PC-9 (cell line): ENCODE measurements around the gene TBC1D2B. TPM values are rescaled to one million over a fixed set of nuclear protein-coding genes. Genes with fewer than 3 reads are reported as not detected.

Experiments
- BruUV-seq: library from RNA; stranded (reverse); fragments of 400-500 nt; replicated peaks from 2 replicates; lab custom pipeline; 2021; lab: Mats Ljungman, UMichigan
- CTCF ChIA-PET: fragments of 300-600 bp; sonication (Branson Sonifier 250); formaldehyde crosslinking; loops from one replicate; lab custom pipeline; 2022; ENCODE audit warnings: antibody characterized with exemption; lab: Charles Lee
- POLR2A ChIA-PET: fragments of 300-600 bp; sonication (Branson Sonifier 250); formaldehyde crosslinking; loops from one replicate; lab custom pipeline; 2022; ENCODE audit warnings: antibody characterized with exemption; ENCODE audit not compliant: unreplicated experiment; lab: Charles Lee
- DNase-seq, 2 experiments: peaks; one replicate each; pipeline versions ENCODE4 v3.0.0 to v3.0.0-alpha.2; 2015 to 2022; ENCODE audit warnings: mixed read lengths in 1 of 2
- H2AFZ ChIP-seq: fragments of 200-600 bp; sonication (generic); 2 replicates; pipeline ENCODE4 v1.8.1; 2017; ENCODE audit warnings: antibody characterized with exemption
- H3F3A ChIP-seq: fragments of 200-600 bp; sonication (generic); 2 replicates; pipeline ENCODE4 v1.8.1; 2017; ENCODE audit warnings: antibody characterized with exemption, mild to moderate bottlenecking, low read depth; ENCODE audit not compliant: insufficient read depth
- H3K27ac ChIP-seq: fragments of 200-600 bp; sonication (generic); 2 replicates; pipeline ENCODE4 v1.6.1; 2016; ENCODE audit warnings: mixed run types
- H3K27me3 ChIP-seq: fragments of 200-600 bp; sonication (generic); 2 replicates; pipeline ENCODE4 v1.6.1; 2016; ENCODE audit warnings: low read depth, mixed run types; ENCODE audit not compliant: insufficient read depth
- H3K36me3 ChIP-seq: fragments of 200-600 bp; sonication (generic); 2 replicates; pipeline ENCODE4 v1.6.1; 2016; ENCODE audit warnings: low read depth, mixed run types
- H3K4me1 ChIP-seq: fragments of 200-600 bp; sonication (generic); replicated peaks from 2 replicates; pipeline ENCODE4 v1.6.1; 2016; ENCODE audit warnings: mixed run types; ENCODE audit not compliant: insufficient read depth
- H3K4me2 ChIP-seq: fragments of 200-600 bp; sonication (generic); 2 replicates; pipeline ENCODE4 v1.6.1; 2017; ENCODE audit warnings: mixed run types
- H3K4me3 ChIP-seq: fragments of 200-600 bp; sonication (generic); 2 replicates; pipeline ENCODE4 v1.6.1; 2016; ENCODE audit warnings: mixed run types
- H3K79me2 ChIP-seq: fragments of 200-600 bp; sonication (generic); 2 replicates; pipeline ENCODE4 v1.6.1; 2017; ENCODE audit warnings: low read depth, mixed run types
- H3K9me2 ChIP-seq: fragments of 200-600 bp; sonication (generic); 2 replicates; pipeline ENCODE4 v1.8.1; 2017; ENCODE audit warnings: mild to moderate bottlenecking; ENCODE audit not compliant: insufficient read depth
- H3K9me3 ChIP-seq: fragments of 200-600 bp; sonication (generic); 2 replicates; pipeline ENCODE4 v1.8.1; 2016; ENCODE audit warnings: low read depth; ENCODE audit not compliant: insufficient read depth
- H4K20me1 ChIP-seq: fragments of 200-600 bp; sonication (generic); 2 replicates; pipeline ENCODE4 v1.8.1; 2017; ENCODE audit not compliant: insufficient read depth
- CTCF ChIP-seq: fragments of 200-600 bp; sonication (generic); conservative IDR thresholded peaks from 2 replicates; pipeline ENCODE4 v1.6.1; 2017; ENCODE audit warnings: mixed run types, antibody characterized with exemption, mild to moderate bottlenecking, moderate library complexity
- EZH2 ChIP-seq: fragments of 200-600 bp; sonication (generic); IDR thresholded peaks from 2 replicates; pipeline ENCODE4 v1.8.0; 2017; ENCODE audit warnings: antibody characterized with exemption, low read depth
- intact Hi-C: fragments of 100-400 bp; cut with micrococcal nuclease; formaldehyde crosslinking; loops from one replicate; pipeline ENCODE4 v1.10.0; 2022; ENCODE audit not compliant: unreplicated experiment
- total RNA-seq: library from RNA; stranded (reverse); gene quantifications from 2 replicates; pipeline ENCODE4 v1.2.3, GENCODE V29; 2021

Gene TBC1D2B
- total RNA-seq, 1 experiment from 2014 or later: 27.7 TPM

- no TSS peak for BruUV-seq
- no peaks in the 10 kb centered on the region for H3K9me2 ChIP-seq
- no peak overlapping the region for H3K4me3 ChIP-seq
- H3K27me3 ChIP-seq: no peaks in the 10 kb centered on the region
- no peak overlapping the region for H3K4me2 ChIP-seq
- ChIA-PET POLR2A (interaction anchor here (0.6 kb wide), 1 partner anchor 48 kb away, joined by 7 read pairs; no protein-coding TSS in a partner anchor), CTCF (no interaction called here)
- H3K4me1 ChIP-seq: no peaks in the 10 kb centered on the region
- no peaks in the 10 kb centered on the region for H3K36me3 ChIP-seq
- no peak for TF ChIP-seq CTCF
- TF ChIP-seq EZH2: no peak
- intact Hi-C loops: no loop called here
- no peaks in the 10 kb centered on the region for H3K9me3 ChIP-seq
- no peaks in the 10 kb centered on the region for H3K79me2 ChIP-seq
- H4K20me1 ChIP-seq: no peaks in the 10 kb centered on the region
- H2AFZ ChIP-seq: no peak overlapping the region
- no peak overlapping the region for H3K27ac ChIP-seq
- no peak for DNase-seq
- no peaks in the 10 kb centered on the region; the same call in 1 of the 2 replicates for H3F3A ChIP-seq
Measured at GRCh38 chr15:78037779-78038305, 39.7 kb downstream of the TBC1D2B start.

- ChIA-PET POLR2A (interaction anchor here (0.6 kb wide), 1 partner anchor 49 kb away, joined by 7 read pairs; no protein-coding TSS in a partner anchor), CTCF (no interaction called here)
- Histone ChIP-seq H3F3A (no peaks in the 10 kb centered on the region; the same call in 1 of the 2 replicates), H3K4me1 (no peaks in the 10 kb centered on the region), H3K4me3 (no peak overlapping the region), H2AFZ (no peak overlapping the region), H3K27ac (no peak overlapping the region), H3K4me2 (no peak overlapping the region), H4K20me1 (no peaks in the 10 kb centered on the region), H3K9me2 (no peaks in the 10 kb centered on the region), H3K79me2 (no peaks in the 10 kb centered on the region), H3K27me3 (no peaks in the 10 kb centered on the region), H3K9me3 (no peaks in the 10 kb centered on the region), H3K36me3 (no peaks in the 10 kb centered on the region)
- BruUV-seq: no TSS peak
- intact Hi-C loops: no loop called here
- DNase-seq: no peak
- no peak for TF ChIP-seq EZH2
- no peak for TF ChIP-seq CTCF
Measured at GRCh38 chr15:78037328-78037727, 40.2 kb downstream of the TBC1D2B start.

- POLR2A ChIA-PET: no interaction called here
- no peaks in the 10 kb centered on the region for H3K27me3 ChIP-seq
- no TSS peak for BruUV-seq
- H3K27ac ChIP-seq: no peak overlapping the region
- H3K36me3 ChIP-seq: no peaks in the 10 kb centered on the region
- no peaks in the 10 kb centered on the region for H3K4me1 ChIP-seq
- no peaks in the 10 kb centered on the region; the same call in 1 of the 2 replicates for H3F3A ChIP-seq
- CTCF ChIA-PET: no interaction called here
- no peaks in the 10 kb centered on the region for H3K9me3 ChIP-seq
- intact Hi-C loops: no loop called here
- no peaks in the 10 kb centered on the region for H3K9me2 ChIP-seq
- TF ChIP-seq EZH2: no peak
- no peak for DNase-seq
- no peaks in the 10 kb centered on the region for H4K20me1 ChIP-seq
- no peak overlapping the region for H3K4me2 ChIP-seq
- H2AFZ ChIP-seq: no peak overlapping the region
- H3K79me2 ChIP-seq: no peaks in the 10 kb centered on the region
- no peak overlapping the region for H3K4me3 ChIP-seq
Measured at GRCh38 chr15:78035861-78036476, 41.5 kb downstream of the TBC1D2B start.
